WTC11 (cell line): ENCODE results near the gene DMD. TPM values are rescaled to one million over a fixed set of nuclear protein-coding genes. Genes with fewer than 3 reads are reported as not detected.

Experiments used
- ATAC-seq: fragments of 200-7000 bp; cut with Tn5 transposase; 2 replicates; pipeline ENCODE4 v1.10.0; 2021; ENCODE audit warnings: mild to moderate bottlenecking, moderate library complexity
- CTCF ChIA-PET: fragments of 300-600 bp; sonication (Branson Sonifier 250); formaldehyde crosslinking; loops from one replicate; lab custom pipeline; 2021; ENCODE audit warnings: antibody characterized with exemption; lab: Charles Lee
- POLR2A ChIA-PET: fragments of 350-600 bp; sonication (Branson Sonifier 250); formaldehyde crosslinking; loops from one replicate; lab custom pipeline; 2021; ENCODE audit warnings: antibody characterized with exemption; lab: Charles Lee
- DNase-seq: peaks from one replicate; pipeline ENCODE4 v3.0.0; 2021; ENCODE audit warnings: low spot score
- H3K27ac Mint-ChIP-seq: 2 replicates; pipeline ENCODE4 v1.8.0; 2021; ENCODE audit warnings: mixed read lengths
- H3K27me3 Mint-ChIP-seq: 2 replicates; pipeline ENCODE4 v1.8.0; 2021; ENCODE audit warnings: low read depth, mild to moderate bottlenecking, moderate library complexity, mixed read lengths
- H3K36me3 Mint-ChIP-seq: 2 replicates; pipeline ENCODE4 v1.8.0; 2021; ENCODE audit warnings: mixed read lengths
- H3K4me1 Mint-ChIP-seq: 2 replicates; pipeline ENCODE4 v1.8.0; 2022; ENCODE audit warnings: mixed read lengths
- H3K4me3 Mint-ChIP-seq: 2 replicates; pipeline ENCODE4 v1.8.0; 2021; ENCODE audit warnings: mild to moderate bottlenecking, moderate library complexity, mixed read lengths
- H3K9me3 Mint-ChIP-seq: 2 replicates; pipeline ENCODE4 v1.8.0; 2021; ENCODE audit warnings: mixed read lengths
- ATF1 ChIP-seq: sonication (generic); formaldehyde crosslinking; IDR thresholded peaks from 2 replicates; pipeline ENCODE4 v1.8.1; 2023; ENCODE audit warnings: mild to moderate bottlenecking, moderate library complexity, missing genetic modification reagents
- CBFB ChIP-seq: sonication (generic); formaldehyde crosslinking; IDR thresholded peaks from 2 replicates; pipeline ENCODE4 v1.8.1; 2022; ENCODE audit warnings: mild to moderate bottlenecking, low read depth, missing genetic modification reagents
- E2F4 ChIP-seq: sonication (generic); formaldehyde crosslinking; IDR thresholded peaks from 2 replicates; pipeline ENCODE4 v1.8.1; 2022; ENCODE audit warnings: low read depth, mild to moderate bottlenecking, moderate library complexity, missing genetic modification reagents, borderline replicate concordance
- ERG ChIP-seq: fragments of 250-450 bp; sonication (Bioruptor Pico); IDR thresholded peaks from 2 replicates; pipeline ENCODE4 v1.8.0; 2021; ENCODE audit warnings: mild to moderate bottlenecking
- FOXK1 ChIP-seq: sonication (generic); formaldehyde crosslinking; IDR thresholded peaks from 2 replicates; pipeline ENCODE4 v1.8.0; 2022; ENCODE audit warnings: mild to moderate bottlenecking, moderate library complexity, missing genetic modification reagents
- JAZF1 ChIP-seq: fragments of 250-450 bp; sonication (Bioruptor Pico); IDR thresholded peaks from 2 replicates; pipeline ENCODE4 v1.9.0; 2021; ENCODE audit warnings: moderate library complexity, mild to moderate bottlenecking, inconsistent platforms
- NR3C1 ChIP-seq: sonication (generic); formaldehyde crosslinking; conservative IDR thresholded peaks from 2 replicates; pipeline ENCODE4 v1.8.1; 2023; ENCODE audit warnings: low read depth, mild to moderate bottlenecking, missing genetic modification reagents
- SMAD4 ChIP-seq: sonication (generic); formaldehyde crosslinking; IDR thresholded peaks from 2 replicates; pipeline ENCODE4 v1.8.0; 2022; ENCODE audit warnings: mild to moderate bottlenecking, missing genetic modification reagents
- TEAD1 ChIP-seq: sonication (generic); formaldehyde crosslinking; IDR thresholded peaks from 2 replicates; pipeline ENCODE4 v1.8.0; 2022; ENCODE audit warnings: mild to moderate bottlenecking, missing genetic modification reagents
- ZNF232 ChIP-seq: sonication (generic); formaldehyde crosslinking; IDR thresholded peaks from 2 replicates; pipeline ENCODE4 v1.8.0; 2022; ENCODE audit warnings: mild to moderate bottlenecking, missing genetic modification reagents
- ZNF281 ChIP-seq: sonication (generic); formaldehyde crosslinking; IDR thresholded peaks from 2 replicates; pipeline ENCODE4 v1.8.0; 2023; ENCODE audit warnings: mild to moderate bottlenecking, missing genetic modification reagents
- ZNF423 ChIP-seq: fragments of 250-450 bp; sonication (Bioruptor Pico); IDR thresholded peaks from 2 replicates; pipeline ENCODE4 v2.1.2; 2022; ENCODE audit warnings: mild to moderate bottlenecking, moderate library complexity
- ZNF671 ChIP-seq: fragments of 250-450 bp; sonication (Bioruptor Pico); IDR thresholded peaks from 2 replicates; pipeline ENCODE4 v1.8.0; 2021; ENCODE audit warnings: mild to moderate bottlenecking
- total RNA-seq: library from RNA; stranded (reverse); gene quantifications from 3 replicates; pipeline ENCODE4 v1.2.3, GENCODE V29; 2021
- TF ChIP-seq, protein P1 (sequence below): fragments of 250-450 bp; sonication (Bioruptor Pico); IDR thresholded peaks from 2 replicates; pipeline ENCODE4 v1.9.0; 2021; ENCODE audit warnings: mild to moderate bottlenecking, borderline replicate concordance
- TF ChIP-seq, protein P2 (sequence below): sonication (generic); formaldehyde crosslinking; IDR thresholded peaks from 2 replicates; pipeline ENCODE4 v1.8.1; 2023; ENCODE audit warnings: mild to moderate bottlenecking, missing genetic modification reagents, borderline replicate concordance
- TF ChIP-seq, protein P3 (sequence below): sonication (generic); formaldehyde crosslinking; IDR thresholded peaks from 2 replicates; pipeline ENCODE4 v1.8.0; 2023; ENCODE audit warnings: missing genetic modification reagents, mild to moderate bottlenecking, borderline replicate concordance

Gene DMD
- total RNA-seq, 1 experiment from 2014 or later = 9.1 TPM

DNA sequence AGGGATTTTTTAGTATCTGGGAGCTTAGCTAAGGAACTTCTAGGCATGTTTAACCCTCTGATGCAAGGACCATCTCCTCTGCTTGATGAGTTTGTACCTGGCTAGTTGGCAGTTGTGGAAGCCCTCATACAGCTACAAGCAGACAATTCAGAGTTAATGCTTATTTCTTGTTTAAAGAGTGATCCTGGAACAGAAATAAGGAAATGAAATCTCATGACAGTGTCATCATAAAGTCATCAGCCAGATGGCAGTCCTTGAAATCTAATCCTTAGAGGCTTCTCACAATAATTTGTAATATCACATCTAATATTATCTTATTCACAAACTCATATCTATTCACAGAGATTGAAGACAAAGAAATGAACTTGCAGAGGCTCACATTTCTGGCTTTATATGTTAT is 1557.9 kb downstream of the DMD start (continued):
- TF ChIP-seq, protein P1, sequence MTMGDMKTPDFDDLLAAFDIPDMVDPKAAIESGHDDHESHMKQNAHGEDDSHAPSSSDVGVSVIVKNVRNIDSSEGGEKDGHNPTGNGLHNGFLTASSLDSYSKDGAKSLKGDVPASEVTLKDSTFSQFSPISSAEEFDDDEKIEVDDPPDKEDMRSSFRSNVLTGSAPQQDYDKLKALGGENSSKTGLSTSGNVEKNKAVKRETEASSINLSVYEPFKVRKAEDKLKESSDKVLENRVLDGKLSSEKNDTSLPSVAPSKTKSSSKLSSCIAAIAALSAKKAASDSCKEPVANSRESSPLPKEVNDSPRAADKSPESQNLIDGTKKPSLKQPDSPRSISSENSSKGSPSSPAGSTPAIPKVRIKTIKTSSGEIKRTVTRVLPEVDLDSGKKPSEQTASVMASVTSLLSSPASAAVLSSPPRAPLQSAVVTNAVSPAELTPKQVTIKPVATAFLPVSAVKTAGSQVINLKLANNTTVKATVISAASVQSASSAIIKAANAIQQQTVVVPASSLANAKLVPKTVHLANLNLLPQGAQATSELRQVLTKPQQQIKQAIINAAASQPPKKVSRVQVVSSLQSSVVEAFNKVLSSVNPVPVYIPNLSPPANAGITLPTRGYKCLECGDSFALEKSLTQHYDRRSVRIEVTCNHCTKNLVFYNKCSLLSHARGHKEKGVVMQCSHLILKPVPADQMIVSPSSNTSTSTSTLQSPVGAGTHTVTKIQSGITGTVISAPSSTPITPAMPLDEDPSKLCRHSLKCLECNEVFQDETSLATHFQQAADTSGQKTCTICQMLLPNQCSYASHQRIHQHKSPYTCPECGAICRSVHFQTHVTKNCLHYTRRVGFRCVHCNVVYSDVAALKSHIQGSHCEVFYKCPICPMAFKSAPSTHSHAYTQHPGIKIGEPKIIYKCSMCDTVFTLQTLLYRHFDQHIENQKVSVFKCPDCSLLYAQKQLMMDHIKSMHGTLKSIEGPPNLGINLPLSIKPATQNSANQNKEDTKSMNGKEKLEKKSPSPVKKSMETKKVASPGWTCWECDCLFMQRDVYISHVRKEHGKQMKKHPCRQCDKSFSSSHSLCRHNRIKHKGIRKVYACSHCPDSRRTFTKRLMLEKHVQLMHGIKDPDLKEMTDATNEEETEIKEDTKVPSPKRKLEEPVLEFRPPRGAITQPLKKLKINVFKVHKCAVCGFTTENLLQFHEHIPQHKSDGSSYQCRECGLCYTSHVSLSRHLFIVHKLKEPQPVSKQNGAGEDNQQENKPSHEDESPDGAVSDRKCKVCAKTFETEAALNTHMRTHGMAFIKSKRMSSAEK (CRISPR knock-in tag) = no peak
- TF ChIP-seq NR3C1 (no peak), ATF1 (CRISPR knock-in tag) (no peak), ZNF281 (no peak), SMAD4 (CRISPR knock-in tag) (no peak), CBFB (no peak), TEAD1 (CRISPR knock-in tag) (no peak), ERG (CRISPR knock-in tag) (no peak)
- TF ChIP-seq, all 79 proteins: peak for 0

DNA sequence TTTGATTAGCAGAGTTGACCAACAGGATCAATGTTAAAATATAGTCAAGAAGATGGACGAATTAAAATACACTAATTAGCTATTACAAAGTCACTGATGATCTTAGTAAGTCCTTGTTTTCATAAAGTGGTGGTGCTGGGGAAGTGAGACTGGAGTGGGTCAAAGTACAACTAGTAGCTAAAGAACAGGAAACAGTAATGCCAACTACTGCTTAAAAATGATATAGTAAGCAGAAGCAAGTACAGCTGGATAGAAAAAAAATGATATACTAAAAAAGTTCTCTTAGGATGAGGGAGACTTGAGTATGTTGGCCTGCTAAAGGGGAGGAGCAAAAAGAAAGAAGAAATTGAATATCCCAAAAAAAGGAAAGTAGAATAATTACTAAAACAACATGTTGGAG is 1558.7 kb downstream of the DMD start:
- Mint-ChIP-seq H3K36me3 (no peaks in the 10 kb centered on the region), H3K27ac (no peak overlapping the region), H3K27me3 (no peaks in the 10 kb centered on the region), H3K4me3 (no peak overlapping the region), H3K4me1 (no peaks in the 10 kb centered on the region), H3K9me3 (peaks cover 12% of the 10 kb centered on the region)
- POLR2A ChIA-PET = no interaction called here
- no peak for DNase-seq
- ATAC-seq = no peak
- CTCF ChIA-PET = no interaction called here
- no peak for TF ChIP-seq JAZF1 (CRISPR knock-in tag)
- TF ChIP-seq ERG (CRISPR knock-in tag) = no peak
- TF ChIP-seq, protein P2, sequence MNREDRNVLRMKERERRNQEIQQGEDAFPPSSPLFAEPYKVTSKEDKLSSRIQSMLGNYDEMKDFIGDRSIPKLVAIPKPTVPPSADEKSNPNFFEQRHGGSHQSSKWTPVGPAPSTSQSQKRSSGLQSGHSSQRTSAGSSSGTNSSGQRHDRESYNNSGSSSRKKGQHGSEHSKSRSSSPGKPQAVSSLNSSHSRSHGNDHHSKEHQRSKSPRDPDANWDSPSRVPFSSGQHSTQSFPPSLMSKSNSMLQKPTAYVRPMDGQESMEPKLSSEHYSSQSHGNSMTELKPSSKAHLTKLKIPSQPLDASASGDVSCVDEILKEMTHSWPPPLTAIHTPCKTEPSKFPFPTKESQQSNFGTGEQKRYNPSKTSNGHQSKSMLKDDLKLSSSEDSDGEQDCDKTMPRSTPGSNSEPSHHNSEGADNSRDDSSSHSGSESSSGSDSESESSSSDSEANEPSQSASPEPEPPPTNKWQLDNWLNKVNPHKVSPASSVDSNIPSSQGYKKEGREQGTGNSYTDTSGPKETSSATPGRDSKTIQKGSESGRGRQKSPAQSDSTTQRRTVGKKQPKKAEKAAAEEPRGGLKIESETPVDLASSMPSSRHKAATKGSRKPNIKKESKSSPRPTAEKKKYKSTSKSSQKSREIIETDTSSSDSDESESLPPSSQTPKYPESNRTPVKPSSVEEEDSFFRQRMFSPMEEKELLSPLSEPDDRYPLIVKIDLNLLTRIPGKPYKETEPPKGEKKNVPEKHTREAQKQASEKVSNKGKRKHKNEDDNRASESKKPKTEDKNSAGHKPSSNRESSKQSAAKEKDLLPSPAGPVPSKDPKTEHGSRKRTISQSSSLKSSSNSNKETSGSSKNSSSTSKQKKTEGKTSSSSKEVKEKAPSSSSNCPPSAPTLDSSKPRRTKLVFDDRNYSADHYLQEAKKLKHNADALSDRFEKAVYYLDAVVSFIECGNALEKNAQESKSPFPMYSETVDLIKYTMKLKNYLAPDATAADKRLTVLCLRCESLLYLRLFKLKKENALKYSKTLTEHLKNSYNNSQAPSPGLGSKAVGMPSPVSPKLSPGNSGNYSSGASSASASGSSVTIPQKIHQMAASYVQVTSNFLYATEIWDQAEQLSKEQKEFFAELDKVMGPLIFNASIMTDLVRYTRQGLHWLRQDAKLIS (CRISPR knock-in tag) = no peak
- TF ChIP-seq ZNF232 (CRISPR knock-in tag) = no peak
- no peak for TF ChIP-seq E2F4 (CRISPR knock-in tag)
- TF ChIP-seq ZNF423 (CRISPR knock-in tag) = no peak
- TF ChIP-seq, protein P3, sequence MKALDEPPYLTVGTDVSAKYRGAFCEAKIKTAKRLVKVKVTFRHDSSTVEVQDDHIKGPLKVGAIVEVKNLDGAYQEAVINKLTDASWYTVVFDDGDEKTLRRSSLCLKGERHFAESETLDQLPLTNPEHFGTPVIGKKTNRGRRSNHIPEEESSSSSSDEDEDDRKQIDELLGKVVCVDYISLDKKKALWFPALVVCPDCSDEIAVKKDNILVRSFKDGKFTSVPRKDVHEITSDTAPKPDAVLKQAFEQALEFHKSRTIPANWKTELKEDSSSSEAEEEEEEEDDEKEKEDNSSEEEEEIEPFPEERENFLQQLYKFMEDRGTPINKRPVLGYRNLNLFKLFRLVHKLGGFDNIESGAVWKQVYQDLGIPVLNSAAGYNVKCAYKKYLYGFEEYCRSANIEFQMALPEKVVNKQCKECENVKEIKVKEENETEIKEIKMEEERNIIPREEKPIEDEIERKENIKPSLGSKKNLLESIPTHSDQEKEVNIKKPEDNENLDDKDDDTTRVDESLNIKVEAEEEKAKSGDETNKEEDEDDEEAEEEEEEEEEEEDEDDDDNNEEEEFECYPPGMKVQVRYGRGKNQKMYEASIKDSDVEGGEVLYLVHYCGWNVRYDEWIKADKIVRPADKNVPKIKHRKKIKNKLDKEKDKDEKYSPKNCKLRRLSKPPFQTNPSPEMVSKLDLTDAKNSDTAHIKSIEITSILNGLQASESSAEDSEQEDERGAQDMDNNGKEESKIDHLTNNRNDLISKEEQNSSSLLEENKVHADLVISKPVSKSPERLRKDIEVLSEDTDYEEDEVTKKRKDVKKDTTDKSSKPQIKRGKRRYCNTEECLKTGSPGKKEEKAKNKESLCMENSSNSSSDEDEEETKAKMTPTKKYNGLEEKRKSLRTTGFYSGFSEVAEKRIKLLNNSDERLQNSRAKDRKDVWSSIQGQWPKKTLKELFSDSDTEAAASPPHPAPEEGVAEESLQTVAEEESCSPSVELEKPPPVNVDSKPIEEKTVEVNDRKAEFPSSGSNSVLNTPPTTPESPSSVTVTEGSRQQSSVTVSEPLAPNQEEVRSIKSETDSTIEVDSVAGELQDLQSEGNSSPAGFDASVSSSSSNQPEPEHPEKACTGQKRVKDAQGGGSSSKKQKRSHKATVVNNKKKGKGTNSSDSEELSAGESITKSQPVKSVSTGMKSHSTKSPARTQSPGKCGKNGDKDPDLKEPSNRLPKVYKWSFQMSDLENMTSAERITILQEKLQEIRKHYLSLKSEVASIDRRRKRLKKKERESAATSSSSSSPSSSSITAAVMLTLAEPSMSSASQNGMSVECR (CRISPR knock-in tag) = no peak
- no peak for TF ChIP-seq ZNF671 (CRISPR knock-in tag)
- no peak for TF ChIP-seq FOXK1
